ENCODE results near the gene GRK1. TPM values are rescaled to one million over a fixed set of nuclear protein-coding genes. Genes with fewer than 3 reads are reported as not detected.

Gene GRK1
- total RNA-seq, 2 experiments from 2014 or later, result not detected

DNA sequence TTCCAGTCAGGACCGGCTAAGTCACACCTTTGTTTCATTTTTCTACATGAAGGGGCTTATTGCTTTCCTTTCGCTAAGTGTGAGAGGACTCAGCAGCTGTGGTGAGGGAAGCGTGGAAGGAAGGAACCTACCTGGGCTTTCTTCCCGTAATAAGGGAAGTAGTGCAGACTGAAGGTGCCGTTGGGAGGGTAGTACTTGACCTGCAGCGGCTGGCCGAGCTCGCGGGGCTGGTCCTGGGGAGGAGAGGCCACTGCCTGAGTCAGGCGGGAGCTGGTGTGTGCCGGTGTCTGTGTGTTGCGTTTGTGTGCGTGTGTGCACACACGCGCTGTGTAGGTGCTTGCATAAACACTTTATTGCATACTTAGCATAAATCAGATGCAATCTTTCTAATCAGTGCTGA is 16.7 kb upstream of the GRK1 start:
- Histone ChIP-seq H3K4me1 (ENCODE audit: insufficient read depth, low read length) (peaks cover 17% of the 10 kb centered on the region), H3K9me3 (ENCODE audit: control insufficient read depth in 1 of 2, insufficient read depth in 1 of 2, low read length in 2 of 2) (peaks cover 0 to 8% of the 10 kb centered on the region in 2 experiments), H3K36me3 (ENCODE audit: insufficient read depth, low read length) (no peaks in the 10 kb centered on the region), H3K27me3 (ENCODE audit: control insufficient read depth in 1 of 2, insufficient read depth in 2 of 2, low read length in 2 of 2) (no peaks in the 10 kb centered on the region), H3K27ac (ENCODE audit: low read depth in 1 of 2, low read length in 2 of 2) (no peak overlapping the region), H3K4me3 (ENCODE audit: low read length) (no peak overlapping the region)
- CTCF ChIA-PET, result no interaction called here
- TF ChIP-seq CTCF (IDR thresholded peaks at IDR 0.05), result no peak
- Mint-ChIP-seq H3K4me1 (ENCODE audit: low read depth) (peaks cover 27% of the 10 kb centered on the region), H3K9me3 (no peaks in the 10 kb centered on the region), H3K27me3 (no peaks in the 10 kb centered on the region), H3K36me3 (ENCODE audit: low read depth) (no peaks in the 10 kb centered on the region), H3K4me3 (no peak overlapping the region), H3K27ac (no peak overlapping the region)
- POLR2A ChIA-PET, result no interaction called here
- ATAC-seq (ENCODE audit: poor library complexity), result no peak
- no peak for DNase-seq
- intact Hi-C loops (cut with DNase I, micrococcal nuclease), result no loop called here

DNA sequence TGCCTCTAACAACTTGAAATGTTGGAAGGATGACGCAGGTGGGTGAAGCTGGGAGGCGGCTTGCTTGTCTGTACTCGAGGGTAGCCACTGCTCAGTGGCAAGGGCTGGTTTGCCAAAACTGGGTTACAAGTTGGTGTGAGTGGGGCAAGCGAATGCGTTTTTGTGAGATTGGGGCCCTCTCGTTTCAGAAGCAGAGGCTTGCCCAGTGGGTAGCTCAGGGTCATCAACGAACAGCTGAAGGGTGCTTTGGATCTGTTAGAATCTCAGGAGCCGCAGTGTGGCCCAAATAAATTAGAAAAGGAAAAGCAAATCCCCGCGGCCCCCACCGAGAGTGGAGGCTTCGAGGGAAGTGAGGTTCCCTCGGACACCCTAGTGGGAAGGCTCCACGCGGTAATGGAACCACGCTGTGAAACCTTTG is 16.3 kb upstream of the GRK1 start:
- Mint-ChIP-seq H3K36me3 (ENCODE audit: low read depth) (no peaks in the 10 kb centered on the region), H3K27me3 (no peaks in the 10 kb centered on the region), H3K9me3 (no peaks in the 10 kb centered on the region), H3K4me3 (no peak overlapping the region), H3K27ac (no peak overlapping the region), H3K4me1 (ENCODE audit: low read depth) (peaks cover 27% of the 10 kb centered on the region)
- no peak overlapping the region for H3K4me3 ChIP-seq (ENCODE audit: low read length)
- no peaks in the 10 kb centered on the region for H3K27me3 ChIP-seq (ENCODE audit: control insufficient read depth in 1 of 2, insufficient read depth in 2 of 2, low read length in 2 of 2)
- no peak overlapping the region for H3K27ac ChIP-seq (ENCODE audit: low read depth in 1 of 2, low read length in 2 of 2)
- ATAC-seq (ENCODE audit: poor library complexity), result no peak
- ChIA-PET POLR2A (no interaction called here), CTCF (no interaction called here)
- DNase-seq, result no peak
- H3K9me3 ChIP-seq (ENCODE audit: control insufficient read depth in 1 of 2, insufficient read depth in 1 of 2, low read length in 2 of 2), result peaks cover 0 to 8% of the 10 kb centered on the region in 2 experiments
- no peak for TF ChIP-seq CTCF (IDR thresholded peaks at IDR 0.05)
- H3K4me1 ChIP-seq (ENCODE audit: insufficient read depth, low read length), result peaks cover 17% of the 10 kb centered on the region
- no peaks in the 10 kb centered on the region for H3K36me3 ChIP-seq (ENCODE audit: insufficient read depth, low read length)
- intact Hi-C loops (cut with DNase I, micrococcal nuclease), result no loop called here

DNA sequence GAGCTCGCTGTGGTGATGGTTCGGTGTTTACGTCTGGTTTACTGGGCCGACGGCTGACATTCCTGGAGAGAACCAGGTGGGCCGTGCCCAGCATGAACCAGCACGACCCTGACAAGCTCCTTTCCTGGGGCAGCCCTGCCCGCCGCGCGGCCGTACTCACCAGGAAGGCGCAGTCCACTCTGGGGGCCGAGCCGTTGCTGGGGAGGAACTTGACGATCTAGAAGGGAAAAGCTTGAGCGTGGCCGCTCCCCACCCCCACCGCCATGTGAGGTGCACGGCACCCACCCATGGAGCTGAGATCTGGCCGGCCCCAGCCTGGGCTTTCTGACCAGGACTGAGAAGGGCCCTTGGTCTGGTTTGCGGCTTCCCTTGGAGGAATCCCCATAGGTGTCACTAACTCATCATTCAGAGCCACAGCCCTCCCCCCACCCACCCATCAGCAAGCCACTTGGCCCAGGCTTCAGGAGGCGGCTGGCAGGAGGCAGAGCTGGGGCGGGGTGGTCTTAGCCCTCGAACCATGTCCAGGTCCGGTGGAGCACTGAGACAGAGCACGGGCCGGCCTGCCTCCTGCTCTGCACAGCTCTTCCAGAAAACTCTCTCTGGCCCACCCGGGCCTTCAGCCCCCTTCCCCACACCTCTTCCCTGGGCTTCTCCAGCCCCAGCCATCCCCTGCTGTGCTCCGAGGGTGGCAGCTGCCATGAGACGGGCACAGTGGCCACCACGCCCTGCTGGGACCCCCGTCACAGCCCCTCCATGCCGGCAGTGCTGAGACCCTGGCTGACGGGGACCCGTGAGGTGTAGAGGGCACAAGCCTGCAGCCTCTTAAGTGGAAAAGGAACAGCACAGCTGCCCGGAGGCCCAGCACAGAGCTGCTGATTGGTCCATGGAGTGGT is 15.3 kb upstream of the GRK1 start:
- no peak overlapping the region for H3K4me3 ChIP-seq (ENCODE audit: low read length)
- CTCF ChIA-PET, result no interaction called here
- H3K27ac ChIP-seq (ENCODE audit: low read depth in 1 of 2, low read length in 2 of 2), result no peak overlapping the region
- ATAC-seq (ENCODE audit: poor library complexity) (no peak), DNase-seq (peak in 1 of 14 experiments; percentile 28)
- no peaks in the 10 kb centered on the region for H3K27me3 Mint-ChIP-seq
- no peak overlapping the region for H3K4me3 Mint-ChIP-seq
- peaks cover 12% of the 10 kb centered on the region for H3K4me1 ChIP-seq (ENCODE audit: insufficient read depth, low read length)
- H3K27ac Mint-ChIP-seq, result no peak overlapping the region
- H3K36me3 ChIP-seq (ENCODE audit: insufficient read depth, low read length), result no peaks in the 10 kb centered on the region
- H3K27me3 ChIP-seq (ENCODE audit: control insufficient read depth in 1 of 2, insufficient read depth in 2 of 2, low read length in 2 of 2), result no peaks in the 10 kb centered on the region
- H3K9me3 ChIP-seq (ENCODE audit: control insufficient read depth in 1 of 2, insufficient read depth in 1 of 2, low read length in 2 of 2), result peaks cover 0 to 8% of the 10 kb centered on the region in 2 experiments
- TF ChIP-seq CTCF (IDR thresholded peaks at IDR 0.05), result no peak
- intact Hi-C loops (cut with DNase I, micrococcal nuclease), result no loop called here
- POLR2A ChIA-PET, result no interaction called here
- H3K9me3 Mint-ChIP-seq, result no peaks in the 10 kb centered on the region
- H3K36me3 Mint-ChIP-seq (ENCODE audit: low read depth), result no peaks in the 10 kb centered on the region
- peaks cover 17% of the 10 kb centered on the region for H3K4me1 Mint-ChIP-seq (ENCODE audit: low read depth)
